ENCODE data around the gene TGFB1. TPM values are rescaled to one million over a fixed set of nuclear protein-coding genes. Genes with fewer than 3 reads are reported as not detected.

TGFB1 gene
- total and polyA plus RNA-seq, 9 of the 15 experiments (the other 6 are each of a cell fraction or from before 2014, with no cell fraction given) = 0.24 to 159 (median 17.2) TPM

DNA sequence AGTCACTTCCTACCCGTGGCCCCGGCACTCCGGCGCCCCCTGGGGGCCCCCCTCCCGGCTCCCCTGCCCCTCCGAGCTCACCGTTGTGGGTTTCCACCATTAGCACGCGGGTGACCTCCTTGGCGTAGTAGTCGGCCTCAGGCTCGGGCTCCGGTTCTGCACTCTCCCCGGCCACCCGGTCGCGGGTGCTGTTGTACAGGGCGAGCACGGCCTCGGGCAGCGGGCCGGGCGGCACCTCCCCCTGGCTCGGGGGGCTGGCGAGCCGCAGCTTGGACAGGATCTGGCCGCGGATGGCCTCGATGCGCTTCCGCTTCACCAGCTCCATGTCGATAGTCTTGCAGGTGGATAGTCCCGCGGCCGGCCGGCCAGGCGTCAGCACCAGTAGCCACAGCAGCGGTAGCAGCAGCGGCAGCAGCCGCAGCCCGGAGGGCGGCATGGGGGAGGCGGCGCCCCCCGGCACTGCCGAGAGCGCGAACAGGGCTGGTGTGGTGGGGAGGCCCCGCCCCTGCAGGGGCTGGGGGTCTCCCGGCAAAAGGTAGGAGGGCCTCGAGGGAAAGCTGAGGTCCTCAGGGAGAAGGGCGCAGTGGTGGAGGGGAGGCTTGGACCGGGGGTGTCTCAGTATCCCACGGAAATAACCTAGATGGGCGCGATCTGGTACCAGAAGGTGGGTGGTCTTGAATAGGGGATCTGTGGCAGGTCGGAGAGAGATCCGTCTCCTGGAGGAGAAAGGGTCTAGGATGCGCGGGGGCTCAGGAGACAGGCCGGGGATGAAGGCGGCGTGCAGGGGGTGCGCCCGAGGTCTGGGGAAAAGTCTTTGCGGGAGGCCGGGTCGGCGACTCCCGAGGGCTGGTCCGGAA lies 885 bp downstream of the TGFB1 start:
- ChIA-PET CTCF (ENCODE audit: low intra/inter-chr PET ratio) (interaction anchor here (0.7 kb wide), 1 partner anchor 245 kb away, joined by 3 read pairs; no protein-coding TSS in a partner anchor), POLR2A (interaction anchor here (0.6 to 3.1 kb wide), 8 partner anchors 11 to 1125 kb away, joined by 3 to 20 read pairs (median 4); partner anchors contain the start of gene B9D2)
- in situ Hi-C loops (cut with MboI) (no loop called here), intact Hi-C loops (cut with micrococcal nuclease) (loop anchor here (1.0 to 5.0 kb wide), 3 partner anchors 30 to 91 kb away; partner anchors contain the start of gene HNRNPUL1)
- Histone ChIP-seq H3K36me3 (ENCODE audit: control insufficient read depth, insufficient read depth, low read length) (peaks cover 33% of the 10 kb centered on the region), H3K4me2 (ENCODE audit: insufficient read depth, low read length) (peak overlapping the region; percentile 100), H3K27me3 (ENCODE audit: control insufficient read depth in 2 of 2, insufficient read depth in 2 of 2, low read length in 2 of 2) (no peaks in the 10 kb centered on the region), H3K4me3 (peak overlapping the region; percentile 98), H3K79me2 (ENCODE audit: control insufficient read depth, insufficient read depth, low read length) (peaks cover 64% of the 10 kb centered on the region), H3K9ac (ENCODE audit: insufficient read depth in 1 of 2, low read depth in 2 of 2, low read length in 2 of 2) (peak overlapping the region; percentile 85 to 99), H3K9me3 (replicated peaks; ENCODE audit: control insufficient read depth, insufficient read depth, low read depth, low read length) (no peaks in the 10 kb centered on the region), H3K9me1 (ENCODE audit: control insufficient read depth, insufficient read depth, low read length) (no peaks in the 10 kb centered on the region), H3K4me1 (replicated peaks in 1 of 2; ENCODE audit: control insufficient read depth in 2 of 2, insufficient read depth in 2 of 2, low read length in 2 of 2) (peaks cover 11 to 47% of the 10 kb centered on the region in 2 experiments), H2AFZ (ENCODE audit: low read depth, low read length) (peak overlapping the region; percentile 70), H4K20me1 (replicated peaks; ENCODE audit: control insufficient read depth, insufficient read depth, low read length) (peaks cover 17% of the 10 kb centered on the region), H3K27ac (ENCODE audit: extremely low read depth, low read depth, low read length) (peak overlapping the region; percentile 93)
- WGBS (ENCODE audit: insufficient coverage, low coverage, missing lambda C conversion rate) = 2% methylated on average over 48 of the region's 71 CpGs
- no TSS peak for BruUV-seq (replicated peaks)
- peak; percentile 73 to 84 (median 77) for DNase-seq (ENCODE audit: extremely low read depth in 1 of 4, low spot score in 3 of 4)
- no peak for FAIRE-seq
- peak; percentile 55 for ATAC-seq
- TF ChIP-seq, protein P1, sequence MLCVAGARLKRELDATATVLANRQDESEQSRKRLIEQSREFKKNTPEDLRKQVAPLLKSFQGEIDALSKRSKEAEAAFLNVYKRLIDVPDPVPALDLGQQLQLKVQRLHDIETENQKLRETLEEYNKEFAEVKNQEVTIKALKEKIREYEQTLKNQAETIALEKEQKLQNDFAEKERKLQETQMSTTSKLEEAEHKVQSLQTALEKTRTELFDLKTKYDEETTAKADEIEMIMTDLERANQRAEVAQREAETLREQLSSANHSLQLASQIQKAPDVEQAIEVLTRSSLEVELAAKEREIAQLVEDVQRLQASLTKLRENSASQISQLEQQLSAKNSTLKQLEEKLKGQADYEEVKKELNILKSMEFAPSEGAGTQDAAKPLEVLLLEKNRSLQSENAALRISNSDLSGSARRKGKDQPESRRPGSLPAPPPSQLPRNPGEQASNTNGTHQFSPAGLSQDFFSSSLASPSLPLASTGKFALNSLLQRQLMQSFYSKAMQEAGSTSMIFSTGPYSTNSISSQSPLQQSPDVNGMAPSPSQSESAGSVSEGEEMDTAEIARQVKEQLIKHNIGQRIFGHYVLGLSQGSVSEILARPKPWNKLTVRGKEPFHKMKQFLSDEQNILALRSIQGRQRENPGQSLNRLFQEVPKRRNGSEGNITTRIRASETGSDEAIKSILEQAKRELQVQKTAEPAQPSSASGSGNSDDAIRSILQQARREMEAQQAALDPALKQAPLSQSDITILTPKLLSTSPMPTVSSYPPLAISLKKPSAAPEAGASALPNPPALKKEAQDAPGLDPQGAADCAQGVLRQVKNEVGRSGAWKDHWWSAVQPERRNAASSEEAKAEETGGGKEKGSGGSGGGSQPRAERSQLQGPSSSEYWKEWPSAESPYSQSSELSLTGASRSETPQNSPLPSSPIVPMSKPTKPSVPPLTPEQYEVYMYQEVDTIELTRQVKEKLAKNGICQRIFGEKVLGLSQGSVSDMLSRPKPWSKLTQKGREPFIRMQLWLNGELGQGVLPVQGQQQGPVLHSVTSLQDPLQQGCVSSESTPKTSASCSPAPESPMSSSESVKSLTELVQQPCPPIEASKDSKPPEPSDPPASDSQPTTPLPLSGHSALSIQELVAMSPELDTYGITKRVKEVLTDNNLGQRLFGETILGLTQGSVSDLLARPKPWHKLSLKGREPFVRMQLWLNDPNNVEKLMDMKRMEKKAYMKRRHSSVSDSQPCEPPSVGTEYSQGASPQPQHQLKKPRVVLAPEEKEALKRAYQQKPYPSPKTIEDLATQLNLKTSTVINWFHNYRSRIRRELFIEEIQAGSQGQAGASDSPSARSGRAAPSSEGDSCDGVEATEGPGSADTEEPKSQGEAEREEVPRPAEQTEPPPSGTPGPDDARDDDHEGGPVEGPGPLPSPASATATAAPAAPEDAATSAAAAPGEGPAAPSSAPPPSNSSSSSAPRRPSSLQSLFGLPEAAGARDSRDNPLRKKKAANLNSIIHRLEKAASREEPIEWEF (CRISPR knock-in tag; IDR thresholded peaks at IDR 0.05) = no peak
- TF ChIP-seq, protein P2, sequence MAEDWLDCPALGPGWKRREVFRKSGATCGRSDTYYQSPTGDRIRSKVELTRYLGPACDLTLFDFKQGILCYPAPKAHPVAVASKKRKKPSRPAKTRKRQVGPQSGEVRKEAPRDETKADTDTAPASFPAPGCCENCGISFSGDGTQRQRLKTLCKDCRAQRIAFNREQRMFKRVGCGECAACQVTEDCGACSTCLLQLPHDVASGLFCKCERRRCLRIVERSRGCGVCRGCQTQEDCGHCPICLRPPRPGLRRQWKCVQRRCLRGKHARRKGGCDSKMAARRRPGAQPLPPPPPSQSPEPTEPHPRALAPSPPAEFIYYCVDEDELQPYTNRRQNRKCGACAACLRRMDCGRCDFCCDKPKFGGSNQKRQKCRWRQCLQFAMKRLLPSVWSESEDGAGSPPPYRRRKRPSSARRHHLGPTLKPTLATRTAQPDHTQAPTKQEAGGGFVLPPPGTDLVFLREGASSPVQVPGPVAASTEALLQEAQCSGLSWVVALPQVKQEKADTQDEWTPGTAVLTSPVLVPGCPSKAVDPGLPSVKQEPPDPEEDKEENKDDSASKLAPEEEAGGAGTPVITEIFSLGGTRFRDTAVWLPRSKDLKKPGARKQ (CRISPR knock-in tag; IDR thresholded peaks at IDR 0.05) = no peak
- TF ChIP-seq NR1H2 (CRISPR knock-in tag; IDR thresholded peaks at IDR 0.05) (no peak), PCBP1 (IDR thresholded peaks at IDR 0.05; ENCODE audit: low read depth, low read length, poor library complexity, severe bottlenecking) (peak; percentile 79), STAT5A (IDR thresholded peaks at IDR 0.05; ENCODE audit: borderline replicate concordance, low read length) (no peak), TARDBP (IDR thresholded peaks at IDR 0.05) (peak; percentile 36; the same call in 1 of the 2 replicates), TGIF2 (CRISPR knock-in tag; IDR thresholded peaks at IDR 0.05) (0 out of 2 replicates have a peak, but pooled peaks have one; percentile 53), PRPF4 (IDR thresholded peaks at IDR 0.05; ENCODE audit: insufficient read depth, low read depth, low read length, poor library complexity, severe bottlenecking) (no peak), ELF1 (tag; IDR thresholded peaks at IDR 0.05) (peak; percentile 65), HCFC1 (IDR thresholded peaks at IDR 0.05; ENCODE audit: low read depth, low read length) (peak; percentile 48), TAF7 (tag; IDR thresholded peaks at IDR 0.05) (no peak), ZFP36 (IDR thresholded peaks at IDR 0.05; ENCODE audit: low read depth, low read length, partially characterized antibody) (peak; percentile 99)
- TF ChIP-seq, protein P3, sequence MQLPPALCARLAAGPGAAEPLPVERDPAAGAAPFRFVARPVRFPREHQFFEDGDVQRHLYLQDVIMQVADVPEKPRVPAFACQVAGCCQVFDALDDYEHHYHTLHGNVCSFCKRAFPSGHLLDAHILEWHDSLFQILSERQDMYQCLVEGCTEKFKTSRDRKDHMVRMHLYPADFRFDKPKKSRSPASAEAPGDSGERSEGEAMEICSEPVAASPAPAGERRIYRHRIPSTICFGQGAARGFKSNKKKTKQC (CRISPR knock-in tag; IDR thresholded peaks at IDR 0.05) = peak; percentile 49
